ENCODE results near the gene WFS1. TPM values are rescaled to one million over a fixed set of nuclear protein-coding genes. Genes with fewer than 3 reads are reported as not detected.

The WFS1 gene
- total and polyA plus RNA-seq, 10 donors, result 4.9 to 62.2 (median 34.8) TPM

GRCh38 chr4:6222761-6223292 lies 46.8 kb upstream of the WFS1 start:
- TF ChIP-seq POLR2AphosphoS5 (IDR thresholded peaks at IDR 0.05) (no peak), CTCF (IDR thresholded peaks at IDR 0.05 in 8 of 11, conservative IDR thresholded peaks at IDR 0.05 in 3 of 11) (no peak), POLR2A (IDR thresholded peaks at IDR 0.05) (no peak)
- Histone ChIP-seq H3K27ac (no peak overlapping the region), H3K4me1 (peaks cover 0 to 9% (median 2%) of the 10 kb centered on the region in 6 donors), H3K36me3 (no peaks in the 10 kb centered on the region), H3K4me3 (peak overlapping the region in 1 of 8 donors; percentile 60), H3K9me3 (peaks cover 0 to 15% (median 7%) of the 10 kb centered on the region in 8 donors), H3K27me3 (replicated peaks in 1 of 7) (peaks cover 0 to 81% (median 26%) of the 10 kb centered on the region in 7 donors)
- 61 to 71% (median 62%) methylated on average over 10 of the region's 10 CpGs for WGBS, 5 donors
- intact Hi-C loops (cut with DNase I; ENCODE audit: low total_unique reads), result no loop called here
- no peak for DNase-seq

- WGBS, 5 donors, result 67 to 77% (median 72%) methylated on average over 3 of the region's 3 CpGs
- Histone ChIP-seq H3K36me3 (no peaks in the 10 kb centered on the region), H3K27me3 (replicated peaks in 1 of 7) (peaks cover 0 to 84% (median 26%) of the 10 kb centered on the region in 7 donors), H3K4me1 (peaks cover 0 to 9% (median 2%) of the 10 kb centered on the region in 6 donors), H3K4me3 (no peak overlapping the region), H3K27ac (no peak overlapping the region), H3K9me3 (peaks cover 0 to 15% (median 7%) of the 10 kb centered on the region in 8 donors)
- TF ChIP-seq CTCF (IDR thresholded peaks at IDR 0.05 in 8 of 11, conservative IDR thresholded peaks at IDR 0.05 in 3 of 11) (no peak), POLR2A (IDR thresholded peaks at IDR 0.05) (no peak)
- DNase-seq, result no peak
- intact Hi-C loops (cut with DNase I; ENCODE audit: low total_unique reads), result no loop called here
Observed at GRCh38 chr4:6224735-6225134, 44.9 kb upstream of the WFS1 start.

GRCh38 chr4:6225469-6225868 lies 44.2 kb upstream of the WFS1 start:
- H3K27ac ChIP-seq, result no peak overlapping the region
- peaks cover 0 to 9% (median 2%) of the 10 kb centered on the region in 6 donors for H3K4me1 ChIP-seq
- H3K27me3 ChIP-seq (replicated peaks in 1 of 7), result peaks cover 0 to 84% (median 25%) of the 10 kb centered on the region in 7 donors
- H3K4me3 ChIP-seq, result no peak overlapping the region
- WGBS, 5 donors, result 21 to 49% (median 45%) methylated on average over 3 to 7 of the region's 7 CpGs
- DNase-seq, result no peak
- TF ChIP-seq POLR2AphosphoS5 (IDR thresholded peaks at IDR 0.05), result no peak
- no peak for TF ChIP-seq CTCF (IDR thresholded peaks at IDR 0.05 in 8 of 11, conservative IDR thresholded peaks at IDR 0.05 in 3 of 11)
- no peak for TF ChIP-seq POLR2A (IDR thresholded peaks at IDR 0.05)
- intact Hi-C loops (cut with DNase I; ENCODE audit: low total_unique reads), result no loop called here
- peaks cover 0 to 15% (median 7%) of the 10 kb centered on the region in 8 donors for H3K9me3 ChIP-seq
- no peaks in the 10 kb centered on the region for H3K36me3 ChIP-seq

GRCh38 chr4:6226506-6226905 lies 43.1 kb upstream of the WFS1 start:
- intact Hi-C loops (cut with DNase I; ENCODE audit: low total_unique reads), result no loop called here
- 65 to 90% (median 86%) methylated on average over 5 to 7 of the region's 7 CpGs for WGBS, 5 donors
- peaks cover 0 to 80% (median 18%) of the 10 kb centered on the region in 7 donors for H3K27me3 ChIP-seq (replicated peaks in 1 of 7)
- no peak overlapping the region for H3K27ac ChIP-seq
- H3K4me3 ChIP-seq, result no peak overlapping the region
- peaks cover 0 to 8% (median 2%) of the 10 kb centered on the region in 6 donors for H3K4me1 ChIP-seq
- DNase-seq, result no peak
- no peaks in the 10 kb centered on the region for H3K36me3 ChIP-seq
- TF ChIP-seq POLR2A (IDR thresholded peaks at IDR 0.05) (no peak), POLR2AphosphoS5 (IDR thresholded peaks at IDR 0.05) (no peak), CTCF (IDR thresholded peaks at IDR 0.05 in 8 of 11, conservative IDR thresholded peaks at IDR 0.05 in 3 of 11) (no peak)
- peaks cover 0 to 15% (median 7%) of the 10 kb centered on the region in 8 donors for H3K9me3 ChIP-seq
